ENCODE results near the gene NPAS1. TPM values are rescaled to one million over a fixed set of nuclear protein-coding genes. Genes with fewer than 3 reads are reported as not detected.

The NPAS1 gene
- total and polyA plus RNA-seq, 2 of the 8 experiments (the other 6 are each of a cell fraction or from before 2014, with no cell fraction given), result 9.9 to 13.9 TPM

- Histone ChIP-seq H2AFZ (ENCODE audit: low read length) (no peak overlapping the region), H2BK15ac (ENCODE audit: low read length) (peak overlapping the region; percentile 33; the same call in 1 of the 2 replicates), H4K8ac (ENCODE audit: extremely low read depth, insufficient read depth, low read length) (no peak overlapping the region), H4K20me1 (replicated peaks in 1 of 2; ENCODE audit: control insufficient read depth in 1 of 2, insufficient read depth in 2 of 2, low read length in 2 of 2) (peaks cover 3 to 14% of the 10 kb centered on the region in 2 experiments), H2BK5ac (ENCODE audit: low read depth, low read length) (peak overlapping the region; percentile 30; the same call in 1 of the 2 replicates), H3K23ac (ENCODE audit: insufficient read length) (no peak overlapping the region), H2BK120ac (replicated peaks; ENCODE audit: low read depth, low read length) (no peak overlapping the region), H3K14ac (ENCODE audit: insufficient read length) (no peak overlapping the region), H3K36me3 (ENCODE audit: control insufficient read depth in 2 of 4, insufficient read depth in 4 of 4, low read length in 3 of 4) (no peaks in the 10 kb centered on the region), H3K4me2 (ENCODE audit: insufficient read depth in 1 of 2, low read depth in 2 of 2, low read length in 2 of 2) (no peak overlapping the region), H2BK12ac (ENCODE audit: low read depth, low read length) (peak overlapping the region; percentile 80; the same call in 1 of the 2 replicates), H4K5ac (ENCODE audit: insufficient read length, low read depth, low read length) (no peak overlapping the region), H4K91ac (replicated peaks; ENCODE audit: insufficient read length, low read length) (peak overlapping the region; percentile 22), H3K9me3 (ENCODE audit: insufficient read depth in 2 of 2, low read depth in 1 of 2, low read length in 1 of 2) (no peaks in the 10 kb centered on the region), H3K18ac (ENCODE audit: extremely low read depth, low read length) (no peak overlapping the region), H3K79me1 (ENCODE audit: low read depth, low read length) (peaks cover 18% of the 10 kb centered on the region), H3K23me2 (ENCODE audit: low read depth, low read length) (peaks cover 8% of the 10 kb centered on the region; the same call in 1 of the 2 replicates), H3K27me3 (replicated peaks in 1 of 4; ENCODE audit: control insufficient read depth in 3 of 4, extremely low read depth in 1 of 4, insufficient read depth in 3 of 4, low read length in 3 of 4) (no peaks in the 10 kb centered on the region), H3K27ac (ENCODE audit: low read depth, low read length) (no peak overlapping the region), H3K79me2 (ENCODE audit: control insufficient read depth in 1 of 2, insufficient read depth in 2 of 2, low read length in 2 of 2) (no peaks in the 10 kb centered on the region), H2AK5ac (ENCODE audit: low read depth, low read length) (peak overlapping the region; percentile 46; the same call in 1 of the 2 replicates), H2BK20ac (ENCODE audit: low read length) (no peak overlapping the region), H3K9ac (replicated peaks in 1 of 4; ENCODE audit: extremely low read depth in 1 of 4, low read depth in 3 of 4, low read length in 3 of 4) (no peak overlapping the region), H3K4ac (replicated peaks; ENCODE audit: insufficient read length, low read depth, low read length) (no peak overlapping the region), H3K4me3 (ENCODE audit: extremely low read depth in 1 of 4, insufficient read depth in 2 of 4, low read depth in 3 of 4, low read length in 4 of 4) (no peak overlapping the region), H3K4me1 (replicated peaks in 1 of 4; ENCODE audit: control insufficient read depth in 3 of 4, insufficient read depth in 4 of 4, low read length in 3 of 4) (peaks cover 14 to 24% (median 20%) of the 10 kb centered on the region in 4 experiments), H3K56ac (replicated peaks; ENCODE audit: insufficient read length, low read depth, low read length) (peak overlapping the region; percentile 59)
- TF ChIP-seq ASH2L (IDR thresholded peaks at IDR 0.05; ENCODE audit: low read length) (no peak), ATF2 (IDR thresholded peaks at IDR 0.05; ENCODE audit: low read length) (no peak), POU5F1 (IDR thresholded peaks at IDR 0.05; ENCODE audit: low read depth, low read length) (no peak), RBBP5 (IDR thresholded peaks at IDR 0.05; ENCODE audit: borderline replicate concordance, low read depth, low read length) (no peak), USF2 (IDR thresholded peaks at IDR 0.05; ENCODE audit: low read length) (no peak), KDM5A (IDR thresholded peaks at IDR 0.05; ENCODE audit: low read length) (no peak), RAD21 (IDR thresholded peaks at IDR 0.05 in 1 of 2, conservative IDR thresholded peaks at IDR 0.05 in 1 of 2; ENCODE audit: low read depth in 2 of 2, low read length in 2 of 2) (0 out of 4 replicates have a peak, but pooled peaks of 1 of the 2 experiments have one; percentile 11)
- no peak for DNase-seq (ENCODE audit: low read depth in 1 of 2, low spot score in 2 of 2)
- CTCF ChIA-PET (ENCODE audit: partially characterized antibody), result interaction anchor here (0.7 to 3.4 kb wide), 7 partner anchors 9 to 195 kb away, joined by 3 to 42 read pairs (median 4); no protein-coding TSS in a partner anchor
- WGBS, 2 experiments (ENCODE audit: extremely low coverage in 1 of 2, insufficient coverage in 1 of 2, insufficient read length in 1 of 2, insufficient replicate concordance in 2 of 2, low coverage in 1 of 2, low lambda C conversion rate in 2 of 2, missing lambda C conversion rate in 1 of 2), result 89% methylated on average over 29 of the region's 29 CpGs; no CpG with 5 or more reads in 1 of the 2 experiments
- no peak for FAIRE-seq
- POLR2A ChIA-PET (ENCODE audit: partially characterized antibody), result interaction anchor here (0.6 to 1.5 kb wide), 4 partner anchors 14 to 1501 kb away, joined by 3 to 6 read pairs (median 4); partner anchors contain the start of gene ARHGAP35
Measured at GRCh38 chr19:46979126-46980105, 40.2 kb upstream of the NPAS1 start.
